Measurements from ENCODE around the gene DNAJB11.
"Not testable (repeated sequence)": the region's sequence is repeated elsewhere in the genome, so short reads cannot be mapped to it uniquely, and the experiment has no call there.

Gene DNAJB11

DNA sequence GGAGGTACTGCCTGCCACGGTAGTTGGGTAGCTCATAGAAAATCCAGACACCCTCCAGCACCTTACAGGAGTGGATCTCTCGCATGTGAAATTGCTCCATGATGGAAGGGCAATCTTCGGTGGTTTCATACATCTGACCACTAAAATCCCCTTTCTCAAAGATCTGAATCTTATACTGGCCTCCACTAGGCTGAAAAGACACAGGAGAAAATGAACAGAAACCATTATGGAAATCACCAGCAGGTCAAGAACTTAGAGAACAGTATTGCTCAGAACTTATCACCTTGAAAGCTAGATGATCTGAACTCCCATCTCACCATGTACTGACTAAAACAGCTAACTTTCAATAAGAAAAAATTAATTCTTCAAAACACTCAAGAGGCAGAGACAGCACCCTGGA lies 31.7 kb upstream of the DNAJB11 start:
- no peak for DNase-seq
- Mint-ChIP-seq H3K27ac (peak overlapping the region in 1 of 2 donors; percentile 33), H3K9me3 (no peaks in the 10 kb centered on the region), H3K4me1 (peaks cover 78% of the 10 kb centered on the region), H3K27me3 (no peaks in the 10 kb centered on the region), H3K4me3 (no peak overlapping the region)
- no peak for ATAC-seq

DNA sequence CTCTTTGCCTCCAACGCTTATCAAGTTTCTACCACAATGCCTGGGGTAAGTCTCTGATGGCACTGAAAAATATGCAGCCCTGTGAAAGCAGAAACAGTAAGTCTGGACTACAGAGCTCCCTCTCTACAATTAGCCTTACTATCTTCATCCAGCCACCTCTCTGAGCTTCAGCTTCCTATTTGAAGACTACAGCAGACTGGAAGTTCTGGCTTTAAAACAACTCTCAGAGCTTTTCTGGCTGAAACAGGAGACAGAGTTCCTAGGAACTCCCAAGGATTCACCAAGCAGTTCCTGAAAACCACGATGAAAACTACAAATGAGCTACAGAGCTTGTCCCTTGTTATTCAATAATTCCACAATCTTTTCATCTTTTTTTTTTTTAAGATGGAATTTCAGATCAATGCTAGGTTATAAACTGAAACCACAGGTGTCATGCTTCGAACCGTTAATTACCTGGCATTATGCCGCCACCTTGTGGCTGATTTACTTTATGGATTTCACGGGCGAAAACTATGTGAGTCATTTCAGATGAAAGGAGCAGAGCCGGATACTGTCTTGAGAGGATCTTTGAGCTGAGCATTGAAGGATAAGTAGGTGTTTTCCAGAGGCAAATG lies 30.2 kb upstream of the DNAJB11 start:
- peak overlapping the region in 1 of 2 donors; percentile 75 for H3K27ac Mint-ChIP-seq
- peaks cover 63% of the 10 kb centered on the region for H3K4me1 Mint-ChIP-seq
- DNase-seq (peak; percentile 77 to 83), ATAC-seq (peak; percentile 84)
- H3K27me3 Mint-ChIP-seq, result no peaks in the 10 kb centered on the region
- no peaks in the 10 kb centered on the region for H3K9me3 Mint-ChIP-seq
- H3K4me3 Mint-ChIP-seq, result peak overlapping the region in 1 of 2 donors; percentile 67

DNA sequence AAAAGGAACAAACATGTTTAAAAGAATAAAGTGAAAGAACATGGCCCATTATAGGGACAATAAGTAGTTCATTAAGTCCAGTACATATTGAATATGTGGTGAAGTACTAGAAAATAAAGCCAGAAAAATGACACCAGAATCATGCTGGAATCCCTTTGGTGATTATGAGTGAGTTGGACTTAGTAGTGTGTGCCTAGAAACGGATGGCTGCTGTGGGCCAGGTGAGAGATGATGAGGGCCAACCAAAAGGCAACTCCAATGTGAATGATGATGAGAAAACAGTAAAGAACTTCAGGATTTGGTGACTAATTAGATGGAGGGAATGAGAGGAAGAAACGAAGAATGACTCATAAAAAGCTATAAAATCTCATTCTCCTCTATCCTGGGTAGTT lies 29.7 kb upstream of the DNAJB11 start:
- Mint-ChIP-seq H3K27me3 (no peaks in the 10 kb centered on the region), H3K4me1 (peaks cover 58% of the 10 kb centered on the region), H3K27ac (peak overlapping the region in 1 of 2 donors; percentile 75), H3K4me3 (peak overlapping the region in 1 of 2 donors; percentile 67), H3K9me3 (no peaks in the 10 kb centered on the region)
- ATAC-seq (peak; percentile 31), DNase-seq (no peak)

DNA sequence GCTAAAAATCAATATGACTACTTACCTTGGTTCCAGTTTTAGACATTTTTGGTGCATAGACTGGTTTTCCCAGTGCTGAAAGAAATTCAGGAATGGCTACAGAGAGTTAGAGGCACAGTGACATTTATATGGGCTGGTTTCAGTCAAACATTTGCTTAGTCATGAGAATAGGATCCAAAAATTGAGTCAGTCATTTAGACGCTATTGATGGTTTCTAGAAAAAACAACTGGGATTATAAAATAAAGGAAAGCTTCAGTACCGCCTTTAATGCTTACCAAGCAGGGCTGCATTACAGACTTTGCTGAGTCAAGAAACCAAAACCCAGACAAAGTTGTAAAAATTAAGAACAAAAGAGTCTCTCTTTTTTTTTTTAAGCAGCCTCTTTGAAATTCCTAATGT lies 26.2 kb upstream of the DNAJB11 start, which contains the start of gene CRYGS:
Gene CRYGS (minus strand): TSS at position 100 of the 400 bp plus-strand sequence. CDS start 54 bp downstream, at position 46.
- DNase-seq, result no peak
- Mint-ChIP-seq H3K9me3 (no peaks in the 10 kb centered on the region), H3K4me1 (peaks cover 23% of the 10 kb centered on the region), H3K27ac (no peak within 1 kb of the TSS), H3K4me3 (no peak within 1 kb of the TSS), H3K27me3 (no peaks in the 10 kb centered on the region)
- ATAC-seq, result no peak

DNA sequence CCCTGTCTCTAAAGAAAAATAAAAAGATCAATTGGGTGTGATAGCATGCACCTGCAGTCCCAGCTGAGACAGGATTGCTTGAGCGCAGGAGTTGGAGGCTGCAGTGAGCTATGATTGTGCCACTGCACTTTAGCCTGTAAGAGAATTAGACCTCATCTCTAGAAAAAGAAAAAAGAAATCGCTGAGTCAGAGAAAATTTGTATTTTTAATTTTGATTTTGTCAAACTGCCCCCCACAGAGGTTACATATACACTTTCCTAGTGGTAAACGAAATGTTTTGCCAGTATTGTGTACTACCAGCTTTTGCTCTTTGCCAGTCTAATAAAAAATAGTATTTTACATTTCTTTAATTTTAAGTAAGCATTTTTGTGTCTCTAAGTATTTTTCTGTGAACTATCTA lies 21.0 kb upstream of the DNAJB11 start:
- Mint-ChIP-seq H3K4me3 (no peak overlapping the region), H3K27me3 (no peaks in the 10 kb centered on the region), H3K27ac (peak overlapping the region in 1 of 2 donors; percentile 81), H3K4me1 (no peaks in the 10 kb centered on the region), H3K9me3 (no peaks in the 10 kb centered on the region)
- DNase-seq (no peak), ATAC-seq (no peak)

DNA sequence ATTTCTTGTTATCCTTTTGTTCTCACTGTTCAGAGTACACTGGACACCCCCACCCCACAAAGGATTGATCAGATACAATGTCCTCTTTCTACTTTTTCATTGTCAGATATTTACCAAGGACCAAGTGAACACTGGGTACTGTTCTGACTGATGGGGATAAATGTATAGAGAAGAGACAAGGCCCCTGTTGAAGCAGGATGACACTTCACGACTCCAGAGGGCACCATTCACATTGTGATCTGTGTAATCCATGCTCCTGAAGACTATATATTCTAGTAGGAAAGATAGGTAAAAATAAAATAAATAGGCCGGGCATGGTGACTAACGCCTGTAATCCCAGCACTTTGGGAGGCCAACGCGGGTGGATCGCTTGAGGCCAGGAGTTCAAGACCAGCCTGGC lies 19.1 kb upstream of the DNAJB11 start:
- Mint-ChIP-seq H3K9me3 (no peaks in the 10 kb centered on the region), H3K27me3 (no peaks in the 10 kb centered on the region), H3K4me3 (no peak overlapping the region), H3K27ac (no peak overlapping the region), H3K4me1 (no peaks in the 10 kb centered on the region)
- no peak for ATAC-seq
- no peak for DNase-seq

DNA sequence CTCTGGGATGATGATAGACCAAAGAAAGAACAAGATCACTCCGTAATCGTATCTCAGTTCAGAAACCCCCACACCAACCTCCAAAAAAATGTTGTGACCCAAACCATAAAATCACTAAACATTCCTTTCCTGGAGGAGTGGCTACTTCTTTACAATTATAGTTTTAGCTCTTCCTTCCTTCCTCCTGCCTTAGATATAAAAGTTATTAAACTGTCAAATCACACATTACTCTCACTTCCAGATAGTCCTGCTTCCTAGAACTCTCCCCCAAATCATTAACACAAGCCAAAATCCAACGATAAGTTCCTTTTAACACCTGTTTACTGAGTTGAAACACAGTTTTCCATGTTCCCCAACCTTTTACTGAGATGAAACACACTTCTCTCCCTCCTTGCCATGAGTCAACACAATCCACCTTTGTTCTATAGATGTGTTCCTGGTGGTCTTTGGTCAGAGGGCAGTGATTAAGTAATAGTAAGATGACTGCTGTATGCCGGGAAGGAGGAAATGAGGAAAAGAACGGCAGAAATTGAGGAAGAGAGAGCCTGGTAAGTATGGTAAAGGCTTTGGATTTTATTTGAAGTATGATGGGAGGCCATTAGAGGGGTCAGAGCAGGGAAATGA lies 18.0 kb upstream of the DNAJB11 start:
- no peaks in the 10 kb centered on the region for H3K4me1 Mint-ChIP-seq
- ATAC-seq (no peak), DNase-seq (no peak)
- H3K9me3 Mint-ChIP-seq, result no peaks in the 10 kb centered on the region
- H3K4me3 Mint-ChIP-seq, result no peak overlapping the region
- H3K27me3 Mint-ChIP-seq, result no peaks in the 10 kb centered on the region
- H3K27ac Mint-ChIP-seq, result peak overlapping the region in 1 of 2 donors; percentile 20

DNA sequence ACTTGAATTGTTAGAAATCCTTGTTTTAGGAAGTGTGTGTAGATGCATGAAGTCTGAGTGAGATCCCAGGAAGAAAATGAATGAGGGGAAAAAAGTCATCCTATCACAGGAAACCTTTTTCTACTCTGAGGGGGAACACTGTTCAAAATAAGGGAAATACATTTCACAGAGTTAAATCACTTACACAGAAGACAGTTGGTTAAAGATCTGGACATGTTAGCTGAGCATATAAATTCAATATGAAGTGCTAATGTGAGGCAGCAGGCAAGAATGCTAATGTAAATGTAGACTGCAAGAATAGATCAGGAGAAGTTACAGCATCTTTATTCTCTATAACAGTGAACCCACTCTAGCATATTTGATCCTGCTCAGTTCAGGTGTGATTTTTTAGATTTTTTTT lies 5.9 kb upstream of the DNAJB11 start:
- Mint-ChIP-seq H3K4me1 (peaks cover 62% of the 10 kb centered on the region), H3K4me3 (no peak overlapping the region), H3K9me3 (no peaks in the 10 kb centered on the region), H3K27me3 (no peaks in the 10 kb centered on the region), H3K27ac (no peak overlapping the region)
- DNase-seq (no peak), ATAC-seq (no peak)

DNA sequence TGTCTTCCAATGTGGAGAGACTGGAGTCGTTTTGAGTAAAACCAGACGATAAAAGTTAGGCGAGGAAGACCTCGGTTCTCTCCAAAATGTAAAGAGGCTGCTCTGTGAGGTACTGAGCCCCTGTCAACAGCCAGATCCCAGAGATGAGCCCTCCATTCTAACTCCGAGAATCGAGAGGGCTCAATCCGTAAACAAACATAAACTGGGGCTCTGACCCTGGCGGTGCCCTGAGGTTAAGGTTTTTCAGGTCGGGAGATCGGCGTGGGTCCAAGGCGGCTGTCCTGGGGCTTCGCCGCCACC lies 3.8 kb upstream of the DNAJB11 start:
- peak overlapping the region; percentile 91 to 93 for H3K4me3 Mint-ChIP-seq
- no peaks in the 10 kb centered on the region for H3K27me3 Mint-ChIP-seq
- DNase-seq, result no peak
- H3K4me1 Mint-ChIP-seq, result peaks cover 63% of the 10 kb centered on the region
- H3K27ac Mint-ChIP-seq, result peak overlapping the region; percentile 97 to 98
- H3K9me3 Mint-ChIP-seq, result no peaks in the 10 kb centered on the region
- ATAC-seq, result peak; percentile 0

DNA sequence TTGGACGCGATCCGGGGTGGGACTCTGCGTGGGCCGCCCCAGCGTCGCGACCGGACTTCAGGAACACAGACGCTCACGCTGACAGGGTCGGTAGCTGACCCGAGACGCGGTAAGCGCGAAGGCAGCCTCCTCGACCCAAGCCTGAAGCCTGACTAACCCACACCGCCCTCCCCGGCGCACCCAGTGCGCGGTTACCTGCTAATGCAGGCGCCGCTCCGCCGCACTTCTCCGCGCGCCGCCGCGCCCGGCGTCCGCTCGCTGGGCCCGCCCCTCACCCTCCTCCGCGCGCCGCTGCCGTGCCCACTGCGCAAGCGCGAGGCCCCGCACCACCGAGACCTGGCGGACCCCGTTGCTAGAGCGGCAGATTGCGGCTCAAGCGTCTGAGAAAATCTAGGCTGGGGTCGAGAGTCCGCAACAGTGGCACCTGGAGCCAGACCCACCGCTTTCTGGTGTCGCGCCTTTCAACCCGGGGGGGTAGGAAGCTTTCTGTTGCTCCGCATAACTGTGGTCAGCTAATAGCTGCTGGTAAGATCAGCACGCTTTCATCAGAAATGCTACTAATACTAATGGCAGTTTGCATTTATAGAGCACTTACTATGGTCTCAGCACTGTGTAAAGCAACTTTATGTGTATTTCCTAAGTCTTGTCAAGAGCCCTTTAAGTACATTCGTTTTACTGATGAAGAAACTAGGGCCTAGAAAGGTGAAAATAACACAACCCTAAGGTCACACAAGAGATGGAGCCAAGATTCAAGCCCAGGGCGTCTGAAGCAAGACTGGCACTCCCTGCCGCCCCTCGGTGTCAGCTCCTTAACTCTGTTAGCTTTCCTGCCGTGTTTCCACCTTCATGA lies 3.2 kb upstream of the DNAJB11 start, which contains the start of gene TBCCD1:
Gene TBCCD1 (minus strand): TSS at position 268 of the 850 bp plus-strand sequence. CDS start 3,010 bp downstream, outside the sequence.
- Mint-ChIP-seq H3K9me3 (no peaks in the 10 kb centered on the region), H3K4me1 (peaks cover 63% of the 10 kb centered on the region), H3K4me3 (peak within 1 kb of the TSS; percentile 91 to 93), H3K27ac (peak within 1 kb of the TSS; percentile 97 to 98), H3K27me3 (no peaks in the 10 kb centered on the region)
- ATAC-seq, result peak; percentile 69
- peak; percentile 96 to 99 for DNase-seq

DNA sequence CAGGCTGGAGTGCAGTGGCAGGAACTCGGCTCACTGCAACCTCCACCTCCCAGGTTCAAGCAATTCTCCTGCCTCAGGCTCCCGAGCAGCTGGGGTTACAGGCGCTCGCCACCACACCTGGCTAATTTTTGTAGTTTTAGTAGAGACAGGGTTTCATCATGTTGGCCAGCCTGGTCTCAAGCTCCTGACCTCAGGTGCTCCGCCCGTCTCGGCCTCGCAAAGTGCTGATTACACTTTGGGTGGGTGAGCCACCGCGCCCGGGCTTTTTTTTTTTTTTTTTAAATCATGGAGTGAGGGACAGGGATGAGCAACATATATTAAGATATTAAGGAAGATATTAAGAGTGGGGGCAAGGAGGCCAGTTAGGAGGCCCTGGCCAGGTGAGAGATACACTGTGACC lies 1.2 kb upstream of the DNAJB11 start:
- H3K27ac Mint-ChIP-seq, result peak overlapping the region in 1 of 2 donors; percentile 21
- H3K9me3 Mint-ChIP-seq, H3K27me3 Mint-ChIP-seq, ATAC-seq, DNase-seq: not testable (repeated sequence)
- peak overlapping the region; percentile 84 to 91 for H3K4me3 Mint-ChIP-seq
- peaks cover 49% of the 10 kb centered on the region for H3K4me1 Mint-ChIP-seq

DNA sequence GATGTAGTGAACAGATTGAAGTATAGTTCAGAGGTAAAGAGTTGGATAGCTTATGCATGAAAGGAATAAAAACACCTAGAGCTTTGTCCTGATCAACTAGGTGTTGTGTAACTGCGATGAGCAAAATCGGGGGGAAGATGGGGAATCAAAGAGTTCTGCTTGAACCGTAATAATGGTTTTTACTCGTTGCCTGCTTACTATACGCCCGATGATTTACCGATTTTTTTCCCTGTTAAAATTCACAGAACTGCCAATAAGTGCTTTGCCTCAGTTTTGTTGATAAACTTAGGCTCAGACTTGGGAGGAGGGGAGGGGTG lies 783 bp upstream of the DNAJB11 start:
- H3K27me3 Mint-ChIP-seq, result no peaks in the 10 kb centered on the region
- H3K4me3 Mint-ChIP-seq, result peak overlapping the region; percentile 84 to 91
- no peaks in the 10 kb centered on the region for H3K9me3 Mint-ChIP-seq
- peaks cover 49% of the 10 kb centered on the region for H3K4me1 Mint-ChIP-seq
- ATAC-seq (no peak), DNase-seq (no peak)
- H3K27ac Mint-ChIP-seq, result peak overlapping the region; percentile 99

DNA sequence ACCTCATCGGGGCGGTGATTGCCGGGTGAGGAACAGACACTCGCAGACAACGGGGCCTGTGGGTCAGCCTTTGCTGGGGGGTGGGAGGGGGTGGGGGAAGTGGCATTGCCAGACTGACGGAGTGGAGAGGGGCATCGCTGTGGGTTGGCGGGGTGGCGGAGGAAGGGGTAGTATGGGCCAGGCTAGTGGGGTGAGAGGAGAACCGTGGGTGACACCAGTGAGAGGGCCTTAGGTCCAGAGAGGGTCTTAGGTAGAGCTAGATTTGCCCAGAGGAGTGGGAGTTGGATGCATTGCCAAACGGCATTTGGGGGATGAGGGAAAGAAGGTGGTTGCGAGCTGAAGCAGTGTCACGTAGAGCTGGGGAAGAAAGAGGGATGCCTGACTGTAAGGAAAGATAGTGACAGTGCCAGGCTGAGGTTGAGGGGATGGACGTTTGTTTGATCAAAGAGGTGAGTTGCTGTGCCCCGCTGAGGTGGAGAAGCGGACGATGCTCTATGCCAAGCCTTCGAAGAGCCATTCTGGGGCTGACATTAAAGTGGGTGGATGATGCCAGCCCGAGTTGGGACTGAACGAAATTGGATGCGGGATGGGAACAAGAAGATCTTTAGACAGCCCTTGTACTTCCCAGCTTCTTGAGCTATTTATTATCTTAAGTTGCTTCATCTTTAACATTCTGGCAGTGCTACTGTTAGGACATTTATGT lies 572 bp downstream of the DNAJB11 start:
- Mint-ChIP-seq H3K4me3 (peak overlapping the region; percentile 84 to 91), H3K4me1 (peaks cover 49% of the 10 kb centered on the region), H3K9me3 (no peaks in the 10 kb centered on the region), H3K27me3 (no peaks in the 10 kb centered on the region), H3K27ac (peak overlapping the region; percentile 94 to 99)
- DNase-seq (no peak), ATAC-seq (no peak)

DNA sequence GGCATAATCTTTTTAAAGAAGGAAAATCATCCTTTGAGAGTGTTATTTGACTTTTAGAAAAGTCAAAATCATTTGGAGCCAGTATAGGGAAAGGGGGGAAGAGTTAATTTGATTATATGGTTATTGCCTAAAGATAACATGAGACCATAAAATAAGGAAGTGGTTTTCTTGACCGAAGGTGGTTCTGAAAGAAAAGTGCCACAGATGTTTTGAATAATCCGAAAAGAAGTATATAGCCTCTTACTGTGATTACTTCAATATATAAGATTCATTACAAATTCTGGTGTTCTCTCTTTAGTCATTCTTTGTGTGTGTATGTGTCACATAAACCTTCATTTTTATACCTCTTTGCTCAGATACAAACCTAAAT lies 1.1 kb downstream of the DNAJB11 start:
- Mint-ChIP-seq H3K4me1 (peaks cover 44% of the 10 kb centered on the region), H3K27me3 (no peaks in the 10 kb centered on the region), H3K4me3 (peak overlapping the region; percentile 84 to 91), H3K9me3 (no peaks in the 10 kb centered on the region), H3K27ac (peak overlapping the region in 1 of 2 donors; percentile 94)
- ATAC-seq (no peak), DNase-seq (no peak)

DNA sequence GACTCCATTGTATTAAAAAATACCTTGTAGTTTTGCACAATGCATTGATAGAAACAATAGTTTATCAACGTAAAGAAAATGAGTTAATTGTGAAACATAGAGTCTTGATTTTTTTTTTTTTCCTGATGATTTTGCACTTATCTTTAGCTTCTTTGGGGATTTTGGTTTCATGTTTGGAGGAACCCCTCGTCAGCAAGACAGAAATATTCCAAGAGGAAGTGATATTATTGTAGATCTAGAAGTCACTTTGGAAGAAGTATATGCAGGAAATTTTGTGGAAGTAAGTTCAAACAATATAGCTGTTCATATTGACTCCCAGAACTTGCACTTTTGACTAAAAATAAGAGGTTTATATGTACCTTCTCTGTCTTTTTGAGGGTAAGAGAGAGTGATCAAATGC lies 7.0 kb downstream of the DNAJB11 start:
- DNase-seq (no peak), ATAC-seq (no peak)
- Mint-ChIP-seq H3K27me3 (no peaks in the 10 kb centered on the region), H3K4me1 (peaks cover 15% of the 10 kb centered on the region), H3K27ac (no peak overlapping the region), H3K9me3 (no peaks in the 10 kb centered on the region), H3K4me3 (no peak overlapping the region)

All from stimulated activated naive CD8-positive, alpha-beta T cell treated with anti-CD3 and anti-CD28 coated beads, Interleukin-15, amount 100 ng/mL, for 72 hours (primary cell).